Left ventricle myocardium inferior (tissue), 1 donor: ENCODE results near the gene NRIP1. TPM values are rescaled to one million over a fixed set of nuclear protein-coding genes. Genes with fewer than 3 reads are reported as not detected.

ENCODE experiments used
- DNase-seq: peaks from one replicate; pipeline ENCODE4 v3.0.0-alpha.2; 2020
- H3K27ac ChIP-seq: fragments of 200-600 bp; replicated peaks from 2 replicates; pipeline ENCODE4 v1.8.0; 2021
- H3K27me3 ChIP-seq: fragments of 200-600 bp; 2 replicates; pipeline ENCODE4 v1.8.0; 2021; ENCODE audit warnings: low read depth
- H3K36me3 ChIP-seq: fragments of 200-600 bp; 2 replicates; pipeline ENCODE4 v1.8.0; 2021
- H3K4me1 ChIP-seq: fragments of 200-600 bp; 2 replicates; pipeline ENCODE4 v1.8.0; 2021
- H3K4me3 ChIP-seq: fragments of 200-600 bp; 2 replicates; pipeline ENCODE4 v1.8.0; 2021; ENCODE audit warnings: mild to moderate bottlenecking, moderate library complexity
- H3K9me3 ChIP-seq: fragments of 200-600 bp; replicated peaks from 2 replicates; pipeline ENCODE4 v1.8.0; 2021
- CTCF ChIP-seq: fragments of 200-600 bp; IDR thresholded peaks from 2 replicates; pipeline ENCODE4 v1.8.0; 2021; ENCODE audit warnings: antibody characterized with exemption, mild to moderate bottlenecking, borderline replicate concordance
- intact Hi-C: fragments of 100-400 bp; cut with micrococcal nuclease; formaldehyde crosslinking; loops from one replicate; pipeline ENCODE4 v1.11.0; 2022
- total RNA-seq: library from RNA; stranded (reverse); fragmentation: NEBNext Ultra II Directional; extraction: Animal tissue kit (Norgen Biotek cat#: 25700); gene quantifications from one replicate; pipeline ENCODE4 v1.2.1, GENCODE V29; 2021
- donor health status: DM: no; HTN: yes; CAD: no; lungs with severe emphysema.

Gene NRIP1
- total RNA-seq, 1 donor from 2014 or later: 16.8 TPM

- TF ChIP-seq CTCF: no peak
- no peak overlapping the region for H3K4me3 ChIP-seq
- intact Hi-C loops: no loop called here
Observed at GRCh38 chr21:14985306-14985705, 79.5 kb downstream of the NRIP1 start.

GRCh38 chr21:14982336-14982735 lies 82.5 kb downstream of the NRIP1 start:
- peaks cover 21% of the 10 kb centered on the region for H3K4me1 ChIP-seq
- H3K4me3 ChIP-seq: no peak overlapping the region
- no peak for DNase-seq
- TF ChIP-seq CTCF: no peak
- intact Hi-C loops: no loop called here
- peaks cover 9% of the 10 kb centered on the region for H3K36me3 ChIP-seq
- no peak overlapping the region for H3K27ac ChIP-seq
- H3K9me3 ChIP-seq: no peaks in the 10 kb centered on the region
- no peaks in the 10 kb centered on the region for H3K27me3 ChIP-seq

More at GRCh38 chr21:14985306-14985705, 79.5 kb downstream of the NRIP1 start:
- no peaks in the 10 kb centered on the region for H3K27me3 ChIP-seq
- H3K4me1 ChIP-seq: peaks cover 17% of the 10 kb centered on the region
- no peaks in the 10 kb centered on the region for H3K9me3 ChIP-seq
- peaks cover 9% of the 10 kb centered on the region for H3K36me3 ChIP-seq
- DNase-seq: no peak
- no peak overlapping the region for H3K27ac ChIP-seq

- intact Hi-C loops: no loop called here
Observed at GRCh38 chr21:14981246-14981645, 83.6 kb downstream of the NRIP1 start.

GRCh38 chr21:14979264-14979663 lies 85.5 kb downstream of the NRIP1 start:
- Histone ChIP-seq H3K36me3 (peaks cover 8% of the 10 kb centered on the region), H3K27ac (no peak overlapping the region), H3K4me1 (peaks cover 32% of the 10 kb centered on the region), H3K4me3 (no peak overlapping the region), H3K9me3 (no peaks in the 10 kb centered on the region), H3K27me3 (no peaks in the 10 kb centered on the region)
- no peak for TF ChIP-seq CTCF
- intact Hi-C loops: no loop called here
- no peak for DNase-seq

More at GRCh38 chr21:14981246-14981645, 83.6 kb downstream of the NRIP1 start:
- Histone ChIP-seq H3K4me1 (peaks cover 32% of the 10 kb centered on the region), H3K27ac (no peak overlapping the region), H3K4me3 (no peak overlapping the region), H3K9me3 (no peaks in the 10 kb centered on the region), H3K36me3 (peaks cover 9% of the 10 kb centered on the region), H3K27me3 (no peaks in the 10 kb centered on the region)
- no peak for TF ChIP-seq CTCF
- DNase-seq: no peak

- Histone ChIP-seq H3K27me3 (no peaks in the 10 kb centered on the region), H3K4me3 (no peak overlapping the region), H3K4me1 (peaks cover 32% of the 10 kb centered on the region), H3K27ac (no peak overlapping the region), H3K36me3 (no peaks in the 10 kb centered on the region), H3K9me3 (no peaks in the 10 kb centered on the region)
- intact Hi-C loops: no loop called here
- TF ChIP-seq CTCF: no peak
- no peak for DNase-seq
Observed at GRCh38 chr21:14977814-14978213, 87.0 kb downstream of the NRIP1 start.
